Activated T-helper 17 cell treated with anti-CD3 and anti-CD28 coated beads, Interleukin-2, amount 50 U/mL, for 72 hours (primary cell): ENCODE data around the gene S100A9. TPM values are rescaled to one million over a fixed set of nuclear protein-coding genes. Genes with fewer than 3 reads are reported as not detected.

Source experiments
- ATAC-seq: fragments of 150-1000 bp; cut with Tn5 transposase; replicated peaks from 2 replicates; pipeline ENCODE4 v1.10.0; 2021; ENCODE audit warnings: mild to moderate bottlenecking, moderate library complexity
- H3K27ac Mint-ChIP-seq: one replicate; pipeline ENCODE4 v1.8.0; 2022; ENCODE audit warnings: mixed read lengths
- H3K27me3 Mint-ChIP-seq: one replicate; pipeline ENCODE4 v1.8.0; 2022; ENCODE audit warnings: mixed read lengths
- H3K36me3 Mint-ChIP-seq: one replicate; pipeline ENCODE4 v1.8.0; 2022; ENCODE audit warnings: low read depth, mild to moderate bottlenecking, mixed read lengths
- H3K4me1 Mint-ChIP-seq: one replicate; pipeline ENCODE4 v1.8.0; 2022; ENCODE audit warnings: mixed read lengths
- H3K4me3 Mint-ChIP-seq: one replicate; pipeline ENCODE4 v1.8.0; 2022; ENCODE audit warnings: mild to moderate bottlenecking, mixed read lengths
- H3K9me3 Mint-ChIP-seq: one replicate; pipeline ENCODE4 v1.8.0; 2022; ENCODE audit warnings: mixed read lengths
- total RNA-seq, 2 donors: library from RNA; stranded (reverse); gene quantifications; one replicate each; pipeline ENCODE4 v1.2.3, GENCODE V29; 2022

The S100A9 gene
- total RNA-seq, 2 donors from 2014 or later = 0.66 TPM; not detected in 1

- no peaks in the 10 kb centered on the region for H3K9me3 Mint-ChIP-seq
- no peaks in the 10 kb centered on the region for H3K36me3 Mint-ChIP-seq
- H3K27me3 Mint-ChIP-seq = peaks cover 19% of the 10 kb centered on the region
- H3K4me3 Mint-ChIP-seq = no peak overlapping the region
- no peak overlapping the region for H3K27ac Mint-ChIP-seq
- H3K4me1 Mint-ChIP-seq = peaks cover 17% of the 10 kb centered on the region
- ATAC-seq = no peak
These were observed 8.0 kb upstream of the S100A9 start for GRCh38 chr1:153349363-153350320.

DNA sequence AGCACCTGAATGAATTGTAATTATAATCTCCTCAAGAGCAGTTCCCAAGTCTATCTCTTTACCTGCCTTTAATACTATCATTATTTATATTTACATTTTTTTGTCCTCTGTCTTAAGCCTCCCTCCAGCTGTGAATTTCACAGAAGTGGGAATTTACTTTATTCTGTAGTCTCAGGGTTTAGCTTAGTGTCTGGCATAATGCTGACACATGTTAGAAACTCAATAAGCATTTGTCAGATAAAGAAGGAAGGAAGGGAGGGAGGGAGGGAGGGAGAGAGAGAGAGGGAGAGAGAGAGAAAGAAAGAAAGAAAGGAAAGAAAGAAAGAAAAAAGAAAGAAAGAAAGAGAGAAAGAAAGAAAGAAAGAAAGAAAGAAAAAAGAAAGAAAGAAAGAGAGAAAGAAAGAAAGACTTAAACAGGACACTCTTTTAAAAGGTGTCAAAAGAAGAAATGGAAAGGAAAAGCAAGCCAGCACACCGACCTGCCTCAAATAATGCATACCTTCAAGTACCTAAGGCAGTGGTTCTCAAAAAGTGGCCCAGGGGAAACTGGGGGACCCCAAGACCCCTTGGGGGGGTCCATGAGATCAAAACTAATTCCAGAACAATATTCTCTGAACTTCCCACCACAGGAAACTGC, 7.2 kb upstream of the S100A9 start:
- no peaks in the 10 kb centered on the region for H3K9me3 Mint-ChIP-seq
- H3K36me3 Mint-ChIP-seq = no peaks in the 10 kb centered on the region
- ATAC-seq = no peak
- H3K4me3 Mint-ChIP-seq = no peak overlapping the region
- no peak overlapping the region for H3K27ac Mint-ChIP-seq
- peaks cover 19% of the 10 kb centered on the region for H3K27me3 Mint-ChIP-seq
- H3K4me1 Mint-ChIP-seq = peaks cover 13% of the 10 kb centered on the region

GRCh38 chr1:153352523-153352922, 5.1 kb upstream of the S100A9 start:
- H3K4me3 Mint-ChIP-seq = no peak overlapping the region
- peak; percentile 65 for ATAC-seq
- peaks cover 10% of the 10 kb centered on the region for H3K27me3 Mint-ChIP-seq
- H3K4me1 Mint-ChIP-seq = no peaks in the 10 kb centered on the region
- no peaks in the 10 kb centered on the region for H3K36me3 Mint-ChIP-seq
- no peaks in the 10 kb centered on the region for H3K9me3 Mint-ChIP-seq
- no peak overlapping the region for H3K27ac Mint-ChIP-seq

- Mint-ChIP-seq H3K36me3 (no peaks in the 10 kb centered on the region), H3K27me3 (peaks cover 7% of the 10 kb centered on the region), H3K4me3 (no peak overlapping the region), H3K27ac (no peak overlapping the region), H3K9me3 (no peaks in the 10 kb centered on the region), H3K4me1 (peaks cover 4% of the 10 kb centered on the region)
- ATAC-seq = no peak
These were observed 4.3 kb upstream of the S100A9 start for GRCh38 chr1:153353226-153353947.

- Mint-ChIP-seq H3K4me3 (no peak overlapping the region), H3K27ac (no peak overlapping the region), H3K27me3 (peaks cover 3% of the 10 kb centered on the region)
These were observed 3.0 kb upstream of the S100A9 start for GRCh38 chr1:153354515-153355193.

DNA sequence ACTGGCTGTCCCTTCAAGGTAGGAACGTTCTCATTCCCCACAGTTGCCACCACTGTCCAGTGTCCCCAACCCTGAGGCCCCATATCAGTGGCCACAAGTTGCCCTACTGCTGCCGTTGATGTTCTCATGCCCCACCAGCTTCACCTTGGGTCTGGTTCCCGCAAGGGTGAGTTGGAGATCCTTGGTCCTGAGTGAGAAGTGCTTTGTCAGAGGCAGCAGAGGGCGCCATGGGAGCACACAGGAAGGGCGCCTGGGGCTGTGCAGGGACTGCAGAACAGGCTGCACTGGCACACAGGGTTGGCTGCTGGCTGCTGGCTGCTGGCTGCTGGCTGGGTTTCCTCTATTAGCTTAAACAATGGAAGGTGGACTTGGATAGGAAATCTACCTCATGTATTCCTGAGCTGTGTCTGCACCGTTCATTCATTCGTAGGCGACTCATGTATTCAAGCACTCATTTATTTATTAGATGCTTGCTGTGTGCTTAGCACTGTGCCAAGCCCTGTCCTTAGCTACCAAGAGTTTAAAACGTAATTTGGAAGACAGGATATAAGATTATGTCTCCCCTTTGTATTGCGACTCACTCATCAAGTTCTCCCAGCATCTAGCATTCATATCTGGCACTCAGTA, 2.1 kb upstream of the S100A9 start:
- no peaks in the 10 kb centered on the region for H3K9me3 Mint-ChIP-seq
- peak; percentile 79 for ATAC-seq
- no peaks in the 10 kb centered on the region for H3K27me3 Mint-ChIP-seq
- H3K4me1 Mint-ChIP-seq = peaks cover 4% of the 10 kb centered on the region
- no peak overlapping the region for H3K27ac Mint-ChIP-seq
- no peaks in the 10 kb centered on the region for H3K36me3 Mint-ChIP-seq
- no peak overlapping the region for H3K4me3 Mint-ChIP-seq

More at GRCh38 chr1:153354515-153355193, 3.0 kb upstream of the S100A9 start:
- Mint-ChIP-seq H3K9me3 (no peaks in the 10 kb centered on the region), H3K36me3 (no peaks in the 10 kb centered on the region), H3K4me1 (peaks cover 4% of the 10 kb centered on the region)
- peak; percentile 31 for ATAC-seq

DNA sequence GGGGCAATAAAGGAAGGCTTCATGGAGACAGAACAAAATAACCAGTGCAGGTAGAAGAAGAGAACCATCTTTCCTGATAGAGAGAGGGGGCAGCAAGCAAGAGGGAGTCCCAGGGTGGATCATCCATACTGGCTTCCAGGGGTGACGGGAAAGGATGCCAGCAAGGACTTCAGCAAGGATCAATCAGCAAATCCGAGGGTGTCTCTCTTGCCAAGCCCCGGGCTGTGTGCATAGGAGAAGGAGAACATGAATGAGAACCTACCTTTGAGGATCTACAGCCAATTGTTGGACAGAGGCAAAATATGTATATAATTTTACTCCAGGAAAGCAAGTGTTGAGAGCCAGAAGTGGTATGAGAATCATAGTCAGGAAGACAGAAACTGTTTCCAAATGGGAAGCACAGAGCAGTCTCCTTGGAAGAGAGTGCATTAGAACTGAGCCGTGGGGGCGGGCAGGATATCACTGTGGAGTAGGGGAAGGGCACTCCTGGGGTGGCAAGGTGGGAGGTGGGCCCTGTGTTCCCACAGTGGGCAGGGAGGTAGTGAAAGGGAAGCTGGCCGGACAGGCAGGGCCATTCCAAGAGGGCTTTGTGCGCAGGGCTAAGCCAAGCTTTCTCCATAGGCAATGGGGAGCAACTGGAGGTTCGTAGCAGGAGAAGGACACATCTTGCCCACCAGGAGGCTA, 1.1 kb upstream of the S100A9 start:
- Mint-ChIP-seq H3K4me3 (no peak overlapping the region), H3K36me3 (no peaks in the 10 kb centered on the region), H3K27me3 (peaks cover 4% of the 10 kb centered on the region), H3K9me3 (no peaks in the 10 kb centered on the region), H3K27ac (peak overlapping the region; percentile 45), H3K4me1 (peaks cover 4% of the 10 kb centered on the region)
- ATAC-seq = no peak

GRCh38 chr1:153357076-153357852, 390 bp upstream of the S100A9 start:
- Mint-ChIP-seq H3K9me3 (no peaks in the 10 kb centered on the region), H3K4me3 (peak overlapping the region; percentile 28), H3K27me3 (peaks cover 4% of the 10 kb centered on the region), H3K4me1 (peaks cover 4% of the 10 kb centered on the region), H3K36me3 (no peaks in the 10 kb centered on the region), H3K27ac (peak overlapping the region; percentile 45)
- ATAC-seq = peak; percentile 23

- peaks cover 4% of the 10 kb centered on the region for H3K4me1 Mint-ChIP-seq
- no peaks in the 10 kb centered on the region for H3K36me3 Mint-ChIP-seq
- H3K9me3 Mint-ChIP-seq = no peaks in the 10 kb centered on the region
- peaks cover 11% of the 10 kb centered on the region for H3K27me3 Mint-ChIP-seq
- no peak overlapping the region for H3K4me3 Mint-ChIP-seq
- no peak for ATAC-seq
- H3K27ac Mint-ChIP-seq = no peak overlapping the region
These were observed 979 bp downstream of the S100A9 start for GRCh38 chr1:153358691-153358975.

DNA sequence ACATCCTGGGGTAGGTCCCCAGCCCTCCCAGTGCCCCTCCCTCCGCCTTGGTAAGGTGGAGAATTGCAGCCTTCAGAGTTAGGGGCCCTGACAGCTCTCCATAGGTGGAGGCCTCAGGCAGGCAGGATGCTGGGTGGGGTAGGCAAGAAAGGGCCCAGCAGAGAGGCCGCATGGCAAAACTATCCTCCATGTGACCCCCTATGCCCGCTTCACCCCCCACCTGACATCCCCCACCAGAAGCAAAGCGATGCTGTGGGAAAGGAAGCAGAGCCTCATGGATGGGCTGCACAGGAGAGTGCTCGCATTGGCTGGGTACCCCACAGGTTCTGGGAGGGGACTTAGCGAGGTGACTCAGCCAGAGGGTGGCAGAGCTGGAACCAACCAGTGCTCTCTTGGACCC, 1.6 kb downstream of the S100A9 start:
- peaks cover 11% of the 10 kb centered on the region for H3K27me3 Mint-ChIP-seq
- H3K36me3 Mint-ChIP-seq = no peaks in the 10 kb centered on the region
- no peak overlapping the region for H3K27ac Mint-ChIP-seq
- H3K9me3 Mint-ChIP-seq = no peaks in the 10 kb centered on the region
- no peak for ATAC-seq
- H3K4me3 Mint-ChIP-seq = no peak overlapping the region
- peaks cover 4% of the 10 kb centered on the region for H3K4me1 Mint-ChIP-seq

DNA sequence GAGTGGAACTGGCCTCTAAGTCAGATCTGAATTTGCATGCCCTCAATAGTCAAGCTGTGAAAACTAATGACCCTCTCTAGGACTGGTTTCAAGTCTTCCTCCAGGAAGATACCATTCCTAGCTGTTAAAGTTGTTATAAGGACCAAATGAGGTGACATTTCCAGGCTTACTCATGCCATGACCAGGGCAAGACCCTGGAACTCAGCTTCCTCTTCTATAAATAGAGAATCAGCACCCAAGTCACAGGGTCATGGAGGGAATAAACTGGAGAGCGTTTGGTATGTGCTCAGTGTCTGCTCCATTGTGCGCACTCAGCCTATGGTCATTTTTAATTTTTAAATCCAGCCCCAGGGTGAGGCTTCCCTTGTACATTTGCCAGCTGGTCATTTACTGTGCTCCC, 2.5 kb downstream of the S100A9 start:
- Mint-ChIP-seq H3K9me3 (no peaks in the 10 kb centered on the region), H3K27ac (no peak overlapping the region), H3K4me1 (peaks cover 4% of the 10 kb centered on the region), H3K36me3 (no peaks in the 10 kb centered on the region), H3K4me3 (no peak overlapping the region), H3K27me3 (peaks cover 15% of the 10 kb centered on the region)
- no peak for ATAC-seq

- Mint-ChIP-seq H3K27me3 (peaks cover 15% of the 10 kb centered on the region), H3K36me3 (no peaks in the 10 kb centered on the region), H3K9me3 (no peaks in the 10 kb centered on the region), H3K4me1 (peaks cover 4% of the 10 kb centered on the region), H3K27ac (peak overlapping the region; percentile 58), H3K4me3 (no peak overlapping the region)
- no peak for ATAC-seq
These were observed 3.2 kb downstream of the S100A9 start for GRCh38 chr1:153360592-153361479.
